ENCODE results near the gene USP10. TPM values are rescaled to one million over a fixed set of nuclear protein-coding genes. Genes with fewer than 3 reads are reported as not detected.

The USP10 gene
- total RNA-seq, 2 donors from 2014 or later: 148 to 149 TPM

GRCh38 chr16:84822990-84823389, 123.2 kb downstream of the USP10 start:
- no peak for DNase-seq
- TF ChIP-seq CTCF (conservative IDR thresholded peaks at IDR 0.05): no peak
- no peaks in the 10 kb centered on the region for H3K9me3 ChIP-seq (ENCODE audit: control insufficient read depth, low read length)
- H3K4me1 ChIP-seq (ENCODE audit: control insufficient read depth, insufficient read depth, low read length): no peaks in the 10 kb centered on the region
- Mint-ChIP-seq H3K4me1 (peaks cover 6% of the 10 kb centered on the region), H3K4me3 (no peak overlapping the region), H3K27ac (no peak overlapping the region), H3K36me3 (ENCODE audit: low read depth) (no peaks in the 10 kb centered on the region), H3K27me3 (ENCODE audit: insufficient read depth) (peaks cover 49% of the 10 kb centered on the region), H3K9me3 (no peaks in the 10 kb centered on the region)
- 92 to 93% methylated on average over 6 of the region's 6 CpGs for WGBS, 2 experiments (ENCODE audit: insufficient coverage in 1 of 2, insufficient read length in 1 of 2)
- no peak overlapping the region for H3K4me3 ChIP-seq (ENCODE audit: low read length)
- no peaks in the 10 kb centered on the region for H3K36me3 ChIP-seq (ENCODE audit: control insufficient read depth, insufficient read depth, low read length)
- no peak overlapping the region for H3K27ac ChIP-seq (ENCODE audit: low read depth, low read length)
- no peak overlapping the region for H3K9ac ChIP-seq (ENCODE audit: extremely low read depth, low read length, poor library complexity, severe bottlenecking)
- H3K27me3 ChIP-seq (ENCODE audit: control insufficient read depth, insufficient read depth, low read length, poor library complexity, severe bottlenecking): peaks cover 47% of the 10 kb centered on the region

DNA sequence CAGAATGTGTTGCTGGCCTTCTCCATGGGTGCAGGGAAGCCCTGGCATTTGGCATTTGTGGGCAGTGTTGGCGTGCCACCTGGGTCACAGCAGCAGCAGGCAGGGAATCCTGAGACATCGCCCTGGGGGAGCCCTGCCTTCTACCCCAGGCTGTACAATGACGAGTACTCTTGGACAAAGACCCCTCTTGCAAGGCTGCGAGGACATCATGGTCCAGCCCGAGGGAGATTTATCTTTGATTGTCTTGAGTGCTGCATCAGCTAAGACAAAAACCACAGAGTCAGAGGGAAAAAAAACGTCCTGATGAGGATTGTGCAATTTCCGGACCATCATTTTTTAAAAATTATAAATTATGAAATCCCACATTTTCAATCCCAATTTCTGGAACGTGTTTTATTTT, 123.7 kb downstream of the USP10 start:
- Histone ChIP-seq H3K4me3 (ENCODE audit: low read length) (no peak overlapping the region), H3K4me1 (ENCODE audit: control insufficient read depth, insufficient read depth, low read length) (no peaks in the 10 kb centered on the region), H3K9ac (ENCODE audit: extremely low read depth, low read length, poor library complexity, severe bottlenecking) (no peak overlapping the region), H3K36me3 (ENCODE audit: control insufficient read depth, insufficient read depth, low read length) (no peaks in the 10 kb centered on the region), H3K27ac (ENCODE audit: low read depth, low read length) (no peak overlapping the region), H3K27me3 (ENCODE audit: control insufficient read depth, insufficient read depth, low read length, poor library complexity, severe bottlenecking) (peaks cover 45% of the 10 kb centered on the region), H3K9me3 (ENCODE audit: control insufficient read depth, low read length) (no peaks in the 10 kb centered on the region)
- H3K36me3 Mint-ChIP-seq (ENCODE audit: low read depth): no peaks in the 10 kb centered on the region
- H3K4me3 Mint-ChIP-seq: no peak overlapping the region
- 83 to 91% methylated on average over 6 to 8 of the region's 8 CpGs for WGBS, 2 experiments (ENCODE audit: insufficient coverage in 1 of 2, insufficient read length in 1 of 2)
- no peak overlapping the region for H3K27ac Mint-ChIP-seq
- H3K4me1 Mint-ChIP-seq: peaks cover 6% of the 10 kb centered on the region
- no peak for DNase-seq
- no peak for TF ChIP-seq CTCF (conservative IDR thresholded peaks at IDR 0.05)
- H3K9me3 Mint-ChIP-seq: no peaks in the 10 kb centered on the region
- peaks cover 46% of the 10 kb centered on the region for H3K27me3 Mint-ChIP-seq (ENCODE audit: insufficient read depth)

- no peak overlapping the region for H3K4me3 ChIP-seq (ENCODE audit: low read length)
- Mint-ChIP-seq H3K4me3 (no peak overlapping the region), H3K27ac (no peak overlapping the region), H3K27me3 (ENCODE audit: insufficient read depth) (peaks cover 41% of the 10 kb centered on the region), H3K36me3 (ENCODE audit: low read depth) (no peaks in the 10 kb centered on the region), H3K9me3 (no peaks in the 10 kb centered on the region), H3K4me1 (peaks cover 6% of the 10 kb centered on the region)
- H3K27me3 ChIP-seq (ENCODE audit: control insufficient read depth, insufficient read depth, low read length, poor library complexity, severe bottlenecking): peaks cover 41% of the 10 kb centered on the region
- no peak for TF ChIP-seq CTCF (conservative IDR thresholded peaks at IDR 0.05)
- no peak for DNase-seq
- no peak overlapping the region for H3K27ac ChIP-seq (ENCODE audit: low read depth, low read length)
- H3K4me1 ChIP-seq (ENCODE audit: control insufficient read depth, insufficient read depth, low read length): no peaks in the 10 kb centered on the region
- H3K36me3 ChIP-seq (ENCODE audit: control insufficient read depth, insufficient read depth, low read length): no peaks in the 10 kb centered on the region
- 50 to 76% methylated on average over 1 to 5 of the region's 5 CpGs for WGBS, 2 experiments (ENCODE audit: insufficient coverage in 1 of 2, insufficient read length in 1 of 2)
- no peaks in the 10 kb centered on the region for H3K9me3 ChIP-seq (ENCODE audit: control insufficient read depth, low read length)
- no peak overlapping the region for H3K9ac ChIP-seq (ENCODE audit: extremely low read depth, low read length, poor library complexity, severe bottlenecking)
These were observed 124.1 kb downstream of the USP10 start for GRCh38 chr16:84823926-84824325.
